ENCODE data around the gene BABAM2.

The BABAM2 gene

DNA sequence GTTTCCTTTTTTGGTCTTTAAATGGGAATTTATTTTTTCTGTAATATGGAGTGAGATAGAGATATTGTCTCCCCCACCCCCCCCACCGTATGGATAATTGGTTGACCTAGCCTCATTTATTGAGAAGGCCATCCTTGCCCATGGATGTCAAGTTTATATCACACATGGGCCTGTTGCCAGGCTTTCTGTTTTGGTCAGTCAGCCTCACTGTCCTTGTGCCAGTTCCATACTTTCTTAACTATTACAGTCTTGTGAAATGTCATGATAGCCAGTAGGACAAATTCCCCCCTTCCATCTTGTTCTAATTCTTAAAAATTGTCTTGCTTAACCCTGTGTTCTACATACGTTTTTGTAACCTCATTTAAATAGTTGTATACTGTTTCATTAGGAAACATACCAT lies 12.5 kb downstream of the BABAM2 start:
- no peak for TF ChIP-seq CTCF (conservative IDR thresholded peaks at IDR 0.05; ENCODE audit: control insufficient read depth, insufficient read depth, low read depth, low read length)
- no peak overlapping the region for H3K4me3 ChIP-seq (ENCODE audit: control insufficient read depth, low read depth, low read length)
- DNase-seq (ENCODE audit: low read depth), result peak; percentile 22

DNA sequence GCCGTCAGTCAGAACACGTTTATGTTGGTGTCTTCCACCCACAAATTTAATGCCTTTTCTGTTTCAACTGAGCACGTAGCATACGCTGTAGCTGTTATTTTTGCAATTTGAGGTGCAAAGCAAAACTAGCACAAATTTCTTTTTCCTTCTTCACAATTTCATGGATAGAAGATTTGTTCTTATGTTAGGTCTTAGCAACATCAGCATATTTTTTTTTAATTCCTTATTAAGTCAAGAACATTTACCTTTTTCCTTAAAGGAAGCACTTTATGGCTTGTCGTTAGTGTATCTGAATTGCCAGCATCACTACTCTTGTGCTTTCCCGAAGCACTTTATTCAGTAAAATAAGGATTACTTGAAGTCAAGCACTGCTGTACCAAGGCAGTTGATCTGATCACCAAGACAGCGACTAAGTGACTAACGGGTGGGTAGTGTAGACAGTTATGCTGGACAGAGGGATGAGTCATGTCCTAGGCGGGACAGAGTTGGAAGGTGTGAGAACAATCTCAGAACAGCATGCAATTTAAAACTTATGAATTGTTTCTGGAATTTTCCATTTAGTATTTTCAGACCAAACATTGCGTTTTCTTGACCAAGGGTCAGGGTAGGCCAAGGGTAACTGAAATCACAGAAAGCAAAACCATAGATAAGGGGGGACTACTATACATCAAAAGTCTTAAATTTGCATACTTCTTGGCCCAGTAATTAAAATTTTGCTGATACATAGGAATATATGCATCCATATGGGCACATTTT lies 13.3 kb downstream of the BABAM2 start:
- H3K4me3 ChIP-seq (ENCODE audit: control insufficient read depth, low read depth, low read length), result no peak overlapping the region
- TF ChIP-seq CTCF (conservative IDR thresholded peaks at IDR 0.05; ENCODE audit: control insufficient read depth, insufficient read depth, low read depth, low read length), result no peak
- DNase-seq (ENCODE audit: low read depth), result peak; percentile 82

- no peak for DNase-seq (ENCODE audit: low read depth)
- no peak overlapping the region for H3K4me3 ChIP-seq (ENCODE audit: control insufficient read depth, low read depth, low read length)
- TF ChIP-seq CTCF (conservative IDR thresholded peaks at IDR 0.05; ENCODE audit: control insufficient read depth, insufficient read depth, low read depth, low read length), result no peak
These were observed 13.8 kb downstream of the BABAM2 start for GRCh38 chr2:27904405-27904665.

DNA sequence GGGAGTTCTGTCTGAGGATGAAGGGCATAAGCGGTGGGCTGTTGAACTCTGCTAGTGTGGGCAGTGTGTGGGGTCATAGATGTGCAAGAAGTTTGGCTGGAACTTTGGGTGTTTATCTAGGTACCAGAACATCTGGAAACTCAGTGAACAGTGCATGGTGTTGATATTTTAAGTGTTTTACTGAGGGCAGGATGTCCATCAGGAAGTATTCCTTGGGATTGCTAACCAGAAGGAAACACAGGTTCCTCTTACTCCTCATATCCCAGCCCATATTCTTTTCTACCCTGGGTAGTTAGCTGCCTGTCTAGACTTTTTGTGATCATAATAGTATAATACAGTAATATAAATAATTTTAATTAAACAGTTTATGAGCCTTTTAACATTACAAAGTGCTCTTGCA lies 15.5 kb downstream of the BABAM2 start:
- H3K4me3 ChIP-seq (ENCODE audit: control insufficient read depth, low read depth, low read length), result no peak overlapping the region
- no peak for TF ChIP-seq CTCF (conservative IDR thresholded peaks at IDR 0.05; ENCODE audit: control insufficient read depth, insufficient read depth, low read depth, low read length)
- DNase-seq (ENCODE audit: low read depth), result no peak

GRCh38 chr2:27907547-27907946 lies 17.0 kb downstream of the BABAM2 start:
- TF ChIP-seq CTCF (conservative IDR thresholded peaks at IDR 0.05; ENCODE audit: control insufficient read depth, insufficient read depth, low read depth, low read length), result no peak
- DNase-seq (ENCODE audit: low read depth), result no peak
- H3K4me3 ChIP-seq (ENCODE audit: control insufficient read depth, low read depth, low read length), result no peak overlapping the region

DNA sequence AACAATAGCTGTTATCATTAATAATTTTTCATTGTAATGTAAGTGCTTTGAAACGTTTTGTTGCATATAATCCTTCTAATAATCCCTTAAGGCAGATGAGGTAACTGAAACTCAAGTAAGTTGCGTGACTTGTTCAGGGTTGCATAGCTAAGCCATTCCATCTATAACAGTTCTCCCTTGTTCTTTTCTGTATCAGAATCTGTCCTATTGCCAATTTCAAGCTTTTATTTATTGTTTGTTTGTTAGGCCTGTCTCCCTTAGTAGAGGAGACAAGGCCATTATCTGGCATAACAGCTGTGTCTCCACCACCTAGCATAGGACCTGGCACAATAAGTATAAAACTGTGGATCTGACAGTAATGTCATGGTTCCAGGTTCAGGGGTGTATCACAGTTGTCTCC lies 19.4 kb downstream of the BABAM2 start:
- H3K4me3 ChIP-seq (ENCODE audit: control insufficient read depth, low read depth, low read length), result no peak overlapping the region
- no peak for DNase-seq (ENCODE audit: low read depth)
- TF ChIP-seq CTCF (conservative IDR thresholded peaks at IDR 0.05; ENCODE audit: control insufficient read depth, insufficient read depth, low read depth, low read length), result no peak
